CD4-positive, alpha-beta T cell (primary cell): ENCODE measurements around the gene PPP2R3A. TPM values are rescaled to one million over a fixed set of nuclear protein-coding genes. Genes with fewer than 3 reads are reported as not detected.

ENCODE experiments used
- ATAC-seq: fragments of 200-7000 bp; cut with Tn5 transposase; one replicate; pipeline ENCODE4 v1.10.0; 2022; ENCODE audit warnings: mild to moderate bottlenecking; ENCODE audit not compliant: poor library complexity
- CTCF ChIA-PET: fragments of 350-600 bp; sonication (Branson Sonifier 250); formaldehyde crosslinking; loops from one replicate; lab custom pipeline; 2021; ENCODE audit warnings: antibody characterized with exemption, inconsistent platforms; lab: Charles Lee
- POLR2A ChIA-PET: fragments of 350-600 bp; sonication (Branson Sonifier 250); formaldehyde crosslinking; loops from one replicate; lab custom pipeline; 2021; ENCODE audit warnings: antibody characterized with exemption, inconsistent platforms; lab: Charles Lee
- DNase-seq, 14 experiments: peaks; one replicate each; pipeline ENCODE4 v3.0.0-alpha.2; 2013 to 2020; ENCODE audit warnings: mixed read lengths in 2 of 14
- H3K27ac ChIP-seq, 2 donors: one replicate each; pipeline versions ENCODE4 v1.5.1 to v1.7.0; 2013; ENCODE audit warnings: low read length in 2 of 2, low read depth in 1 of 2, mild to moderate bottlenecking in 1 of 2
- H3K27me3 ChIP-seq, 2 experiments: 1 replicate in 1 of 2; 2 replicates in 1 of 2; pipeline versions ENCODE4 v1.6.1 to v1.7.0; 2013; ENCODE audit warnings: low read length in 2 of 2, control low read depth in 1 of 2, mild to moderate bottlenecking in 1 of 2, moderate library complexity in 1 of 2; ENCODE audit not compliant: insufficient read depth in 2 of 2, control insufficient read depth in 1 of 2
- H3K36me3 ChIP-seq: one replicate; pipeline ENCODE4 v1.6.1; 2013; ENCODE audit warnings: low read length, control low read depth; ENCODE audit not compliant: insufficient read depth
- H3K4me1 ChIP-seq: one replicate; pipeline ENCODE4 v1.6.1; 2013; ENCODE audit warnings: low read length, control low read depth; ENCODE audit not compliant: insufficient read depth
- H3K4me3 ChIP-seq: one replicate; pipeline ENCODE4 v1.5.1; 2013; ENCODE audit warnings: mild to moderate bottlenecking, low read length, moderate library complexity
- H3K9me3 ChIP-seq, 2 experiments: 1 replicate in 1 of 2; 2 replicates in 1 of 2; pipeline versions ENCODE4 v1.6.1 to v1.7.0; 2013; ENCODE audit warnings: low read length in 2 of 2, mild to moderate bottlenecking in 2 of 2, control low read depth in 1 of 2, moderate library complexity in 1 of 2; ENCODE audit not compliant: control insufficient read depth in 1 of 2, insufficient read depth in 1 of 2
- H3K27ac Mint-ChIP-seq: one replicate; pipeline ENCODE4 v1.8.0; 2020; ENCODE audit warnings: mixed read lengths
- H3K27me3 Mint-ChIP-seq: one replicate; pipeline ENCODE4 v1.8.0; 2021; ENCODE audit warnings: mixed read lengths
- H3K36me3 Mint-ChIP-seq: one replicate; pipeline ENCODE4 v1.8.0; 2021; ENCODE audit warnings: low read depth, mixed read lengths
- H3K4me1 Mint-ChIP-seq: one replicate; pipeline ENCODE4 v1.8.0; 2021; ENCODE audit warnings: low read depth, mixed read lengths
- H3K4me3 Mint-ChIP-seq: one replicate; pipeline ENCODE4 v1.8.0; 2020; ENCODE audit warnings: mild to moderate bottlenecking, mixed read lengths
- H3K9me3 Mint-ChIP-seq: one replicate; pipeline ENCODE4 v1.8.0; 2020; ENCODE audit warnings: mixed read lengths
- CTCF ChIP-seq: fragments of 200-600 bp; IDR thresholded peaks from one replicate; pipeline ENCODE4 v1.8.0; 2022; ENCODE audit warnings: antibody characterized with exemption, mild to moderate bottlenecking
- intact Hi-C, 2 experiments: fragments of 100-400 bp; cut with DNase I in 1 of 2; cut with micrococcal nuclease in 1 of 2; formaldehyde crosslinking; loops; one replicate each; pipeline versions ENCODE4 v1.15.1 to v1.9.0; 2023 to 2025; cut with DNase I, micrococcal nuclease
- total RNA-seq, 174 experiments: library from RNA in 2 of 174; stranded (reverse) in 2 of 174; gene quantifications; one replicate each; pipeline ENCODE4 v1.2.3 and lab custom pipeline; 2021 to 2026

Gene PPP2R3A
- total RNA-seq, 2 experiments from 2014 or later, result 0.14 to 0.31 TPM

- ATAC-seq, result no peak
Observed at GRCh38 chr3:135982404-135982761, 16.9 kb downstream of the PPP2R3A start.

DNA sequence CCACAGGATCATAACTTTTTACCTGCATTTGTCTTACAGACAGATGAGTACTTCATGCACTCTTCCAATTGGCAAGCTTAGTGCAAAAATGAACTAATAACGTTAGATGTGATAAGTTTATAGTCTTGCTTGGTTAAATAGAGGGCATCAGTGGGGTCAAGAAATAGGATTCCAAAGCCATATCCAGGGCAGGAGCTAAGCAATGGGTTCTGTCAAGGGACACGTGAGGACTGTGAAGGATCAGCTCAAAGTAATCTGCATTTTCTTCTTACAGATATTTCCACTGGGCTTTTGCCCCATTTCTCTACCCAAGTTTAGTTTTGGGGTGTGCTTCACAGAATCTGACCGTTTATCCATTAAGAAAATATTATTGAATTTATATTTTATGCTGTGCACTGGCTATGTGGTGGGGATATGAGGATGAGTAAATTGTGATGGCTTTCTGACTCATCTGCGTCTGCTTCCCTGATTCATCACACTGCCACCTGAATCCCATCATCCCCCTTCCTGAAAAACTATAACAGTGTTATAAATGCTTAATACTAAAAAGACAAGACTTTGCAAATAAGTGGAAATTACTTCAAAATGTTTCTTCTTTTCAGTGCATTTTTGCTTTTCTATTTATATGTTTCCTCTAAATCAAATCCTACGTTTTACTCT lies 17.5 kb downstream of the PPP2R3A start:
- no peak for TF ChIP-seq CTCF
- Mint-ChIP-seq H3K4me3 (no peak overlapping the region), H3K4me1 (no peaks in the 10 kb centered on the region), H3K9me3 (no peaks in the 10 kb centered on the region), H3K27ac (no peak overlapping the region), H3K36me3 (no peaks in the 10 kb centered on the region), H3K27me3 (peaks cover 25% of the 10 kb centered on the region)
- Histone ChIP-seq H3K4me1 (no peaks in the 10 kb centered on the region), H3K36me3 (no peaks in the 10 kb centered on the region), H3K27ac (no peak overlapping the region), H3K9me3 (no peaks in the 10 kb centered on the region), H3K4me3 (no peak overlapping the region), H3K27me3 (peaks cover 2 to 3% of the 10 kb centered on the region in 2 experiments)
- ChIA-PET CTCF (no interaction called here), POLR2A (no interaction called here)
- intact Hi-C loops, result no loop called here
- no peak for DNase-seq
- no peak for ATAC-seq

More at GRCh38 chr3:135982404-135982761, 16.9 kb downstream of the PPP2R3A start:
- ChIA-PET CTCF (no interaction called here), POLR2A (no interaction called here)
- H3K9me3 Mint-ChIP-seq, result no peaks in the 10 kb centered on the region
- no peak overlapping the region for H3K27ac ChIP-seq
- H3K36me3 Mint-ChIP-seq, result no peaks in the 10 kb centered on the region
- no peaks in the 10 kb centered on the region for H3K4me1 Mint-ChIP-seq
- no peaks in the 10 kb centered on the region for H3K36me3 ChIP-seq
- H3K4me3 Mint-ChIP-seq, result no peak overlapping the region
- no peak for DNase-seq
- intact Hi-C loops, result no loop called here
- peaks cover 25% of the 10 kb centered on the region for H3K27me3 Mint-ChIP-seq
- H3K4me3 ChIP-seq, result no peak overlapping the region
- H3K9me3 ChIP-seq, result no peaks in the 10 kb centered on the region
- H3K27me3 ChIP-seq, result peaks cover 2 to 3% of the 10 kb centered on the region in 2 experiments
- H3K27ac Mint-ChIP-seq, result no peak overlapping the region
- no peaks in the 10 kb centered on the region for H3K4me1 ChIP-seq
- TF ChIP-seq CTCF, result no peak

DNA sequence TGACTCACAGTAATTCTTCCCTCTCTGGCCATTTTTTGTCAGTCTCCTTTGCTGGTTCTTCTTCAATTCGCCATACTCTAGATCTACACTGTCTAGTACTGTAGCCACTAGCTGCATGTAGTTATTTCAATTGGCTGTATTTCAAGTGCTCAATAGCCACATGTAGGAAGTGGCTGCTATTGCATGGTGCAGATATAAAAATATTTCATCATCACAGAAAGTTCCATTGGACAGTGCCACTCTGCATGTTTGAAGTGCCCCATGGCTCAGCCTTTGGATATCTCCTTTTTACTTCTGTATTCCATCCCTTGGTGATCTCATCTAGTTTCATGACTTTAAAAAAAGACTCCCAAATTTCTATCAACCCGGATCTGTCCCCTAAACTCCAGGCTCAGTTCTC lies 22.1 kb downstream of the PPP2R3A start:
- ATAC-seq (no peak), DNase-seq (no peak)
- Mint-ChIP-seq H3K27me3 (peaks cover 16% of the 10 kb centered on the region), H3K4me3 (no peak overlapping the region), H3K27ac (no peak overlapping the region), H3K36me3 (no peaks in the 10 kb centered on the region), H3K4me1 (no peaks in the 10 kb centered on the region), H3K9me3 (no peaks in the 10 kb centered on the region)
- CTCF ChIA-PET, result no interaction called here
- H3K4me3 ChIP-seq, result no peak overlapping the region
- TF ChIP-seq CTCF, result no peak
- no peak overlapping the region for H3K27ac ChIP-seq
- H3K4me1 ChIP-seq, result no peaks in the 10 kb centered on the region
- intact Hi-C loops, result no loop called here
- POLR2A ChIA-PET, result no interaction called here
- no peaks in the 10 kb centered on the region for H3K36me3 ChIP-seq
- peaks cover 0 to 3% of the 10 kb centered on the region in 2 experiments for H3K27me3 ChIP-seq
- no peaks in the 10 kb centered on the region for H3K9me3 ChIP-seq
